HG03196 (cell line): Measurements from ENCODE around the gene ASPRV1.

Source experiments
- ATAC-seq: cut with Tn5 transposase; IDR thresholded peaks from one replicate; pipeline ENCODE4 v1.9.1; 2021; ENCODE audit not compliant: unreplicated experiment

Gene ASPRV1

GRCh38 chr2:69989009-69989408 lies 27.6 kb upstream of the ASPRV1 start:
- ATAC-seq, result no peak

GRCh38 chr2:69988086-69988635 lies 26.7 kb upstream of the ASPRV1 start:
- no peak for ATAC-seq

GRCh38 chr2:69986691-69987090 lies 25.3 kb upstream of the ASPRV1 start:
- no peak for ATAC-seq

- ATAC-seq, result no peak
Observed at GRCh38 chr2:69985688-69986087, 24.3 kb upstream of the ASPRV1 start.

GRCh38 chr2:69985216-69985615 lies 23.8 kb upstream of the ASPRV1 start:
- no peak for ATAC-seq

GRCh38 chr2:69983392-69983966 lies 22.0 kb upstream of the ASPRV1 start:
- ATAC-seq, result no peak

- no peak for ATAC-seq
Observed at GRCh38 chr2:69979902-69980807, 18.7 kb upstream of the ASPRV1 start.

- ATAC-seq, result no peak
Observed at GRCh38 chr2:69977906-69978482, 16.6 kb upstream of the ASPRV1 start.

GRCh38 chr2:69977186-69977585 lies 15.8 kb upstream of the ASPRV1 start:
- no peak for ATAC-seq

GRCh38 chr2:69975853-69976462 lies 14.5 kb upstream of the ASPRV1 start:
- ATAC-seq, result no peak

- ATAC-seq, result no peak
Observed at GRCh38 chr2:69975136-69975852, 13.9 kb upstream of the ASPRV1 start.

GRCh38 chr2:69973335-69973735 lies 11.9 kb upstream of the ASPRV1 start:
- no peak for ATAC-seq

GRCh38 chr2:69972822-69973221 lies 11.4 kb upstream of the ASPRV1 start:
- no peak for ATAC-seq

GRCh38 chr2:69969991-69970390 lies 8.6 kb upstream of the ASPRV1 start:
- ATAC-seq, result no peak

- ATAC-seq, result no peak
Observed at GRCh38 chr2:69969126-69969983, 7.9 kb upstream of the ASPRV1 start.

GRCh38 chr2:69968609-69969008 lies 7.2 kb upstream of the ASPRV1 start:
- ATAC-seq, result no peak

- no peak for ATAC-seq
Observed at GRCh38 chr2:69966496-69966895, 5.1 kb upstream of the ASPRV1 start.

- no peak for ATAC-seq
Observed at GRCh38 chr2:69965756-69966445, 4.5 kb upstream of the ASPRV1 start.

GRCh38 chr2:69964353-69964841 lies 3.0 kb upstream of the ASPRV1 start:
- ATAC-seq, result no peak
